B cell (primary cell): ENCODE data around the gene ARHGAP26. TPM values are rescaled to one million over a fixed set of nuclear protein-coding genes. Genes with fewer than 3 reads are reported as not detected.

Experiments
- ATAC-seq: fragments of 200-7000 bp; cut with Tn5 transposase; one replicate; pipeline ENCODE4 v1.10.0; 2021; ENCODE audit warnings: low read depth, mild to moderate bottlenecking, moderate number of reproducible peaks, moderate library complexity
- CTCF ChIA-PET: fragments of 350-600 bp; sonication (Branson Sonifier 250); formaldehyde crosslinking; loops from one replicate; lab custom pipeline; 2021; ENCODE audit warnings: antibody characterized with exemption, inconsistent platforms; lab: Charles Lee
- POLR2A ChIA-PET: fragments of 350-600 bp; sonication (Branson Sonifier 250); formaldehyde crosslinking; loops from one replicate; lab custom pipeline; 2021; ENCODE audit warnings: antibody characterized with exemption; lab: Charles Lee
- DNase-seq: peaks from one replicate; pipeline ENCODE4 v3.0.0; 2013
- H2AFZ ChIP-seq: 2 replicates; pipeline ENCODE4 v1.6.1; 2012; ENCODE audit warnings: mild to moderate bottlenecking, low read depth, low read length; ENCODE audit not compliant: insufficient read depth, poor library complexity, severe bottlenecking
- H3K27ac ChIP-seq, 2 donors: 1 replicate in 1 of 2; 2 replicates in 1 of 2; pipeline ENCODE4 v1.5.1; 2012 to 2013; ENCODE audit warnings: low read length in 2 of 2, mild to moderate bottlenecking in 2 of 2, moderate library complexity in 1 of 2
- H3K27me3 ChIP-seq, 4 experiments: fragments of 200-600 bp in 1 of 4; sonication (generic) in 1 of 4; replicated peaks in 1 of 4; 1 replicate in 2 of 4; 2 replicates in 2 of 4; pipeline versions ENCODE4 v1.6.1 to v1.7.0; 2013 to 2016; ENCODE audit warnings: low read length in 3 of 4, mild to moderate bottlenecking in 2 of 4, mixed read lengths in 1 of 4, moderate library complexity in 1 of 4; ENCODE audit not compliant: insufficient read depth in 4 of 4, control insufficient read depth in 3 of 4; ENCODE audit errors: control extremely low read depth in 1 of 4
- H3K36me3 ChIP-seq, 2 experiments: replicated peaks in 1 of 2; 1 replicate in 1 of 2; 2 replicates in 1 of 2; pipeline versions ENCODE4 v1.6.1 to v1.7.1; 2013; ENCODE audit warnings: low read length in 1 of 2; ENCODE audit not compliant: insufficient read depth in 2 of 2, control insufficient read depth in 1 of 2; ENCODE audit errors: control extremely low read depth in 1 of 2, extremely low read depth in 1 of 2
- H3K4me1 ChIP-seq, 2 donors: fragments of 200-600 bp in 1 of 2; sonication (generic) in 1 of 2; 1 replicate in 1 of 2; 2 replicates in 1 of 2; pipeline versions ENCODE4 v1.5.1 to v1.6.1; 2013 to 2017; ENCODE audit warnings: low read length in 2 of 2; ENCODE audit not compliant: control insufficient read depth in 2 of 2, insufficient read depth in 2 of 2
- H3K4me2 ChIP-seq: replicated peaks from 2 replicates; pipeline ENCODE3; 2012; ENCODE audit warnings: mild to moderate bottlenecking, low read depth, low read length; ENCODE audit not compliant: poor library complexity, severe bottlenecking
- H3K4me3 ChIP-seq, 5 experiments: fragments of 200-600 bp in 1 of 5; sonication (generic) in 1 of 5; 1 replicate in 3 of 5; 2 replicates in 2 of 5; pipeline versions ENCODE4 v1.5.1 to v1.7.0; 2011 to 2016; ENCODE audit warnings: low read length in 4 of 5, mild to moderate bottlenecking in 4 of 5, low read depth in 2 of 5, control low read depth in 1 of 5, moderate library complexity in 1 of 5; ENCODE audit not compliant: insufficient read depth in 1 of 5; ENCODE audit errors: control extremely low read depth in 1 of 5, extremely low read depth in 1 of 5
- H3K79me2 ChIP-seq: fragments of 200-600 bp; sonication (generic); one replicate; pipeline ENCODE4 v1.6.0; 2016; ENCODE audit warnings: low read length; ENCODE audit not compliant: control insufficient read depth, insufficient read depth
- H3K9ac ChIP-seq: fragments of 200-600 bp; sonication (generic); 2 replicates; pipeline ENCODE4 v1.6.1; 2017; ENCODE audit warnings: mild to moderate bottlenecking, low read length, moderate library complexity
- H3K9me3 ChIP-seq, 3 donors: one replicate each; pipeline versions ENCODE4 v1.6.1 to v1.7.1; 2013; ENCODE audit warnings: low read length in 2 of 3; ENCODE audit not compliant: control insufficient read depth in 2 of 3, insufficient read depth in 1 of 3; ENCODE audit errors: control extremely low read depth in 1 of 3
- H4K20me1 ChIP-seq: 2 replicates; pipeline ENCODE4 v1.6.0; 2012; ENCODE audit warnings: mild to moderate bottlenecking, low read length; ENCODE audit not compliant: insufficient read depth, control insufficient read depth, poor library complexity, severe bottlenecking
- H3K27ac Mint-ChIP-seq: one replicate; pipeline ENCODE4 v1.8.0; 2021; ENCODE audit warnings: mixed read lengths
- H3K27me3 Mint-ChIP-seq: one replicate; pipeline ENCODE4 v1.8.0; 2021; ENCODE audit warnings: mixed read lengths
- H3K4me1 Mint-ChIP-seq: one replicate; pipeline ENCODE4 v1.8.0; 2021; ENCODE audit warnings: mixed read lengths
- H3K4me3 Mint-ChIP-seq: one replicate; pipeline ENCODE4 v1.8.0; 2021; ENCODE audit warnings: mixed read lengths
- H3K9me3 Mint-ChIP-seq: one replicate; pipeline ENCODE4 v1.8.0; 2022; ENCODE audit warnings: mixed read lengths; ENCODE audit not compliant: insufficient read depth
- EZH2 ChIP-seq: IDR thresholded peaks from 2 replicates; pipeline ENCODE4 v1.6.1; 2012; ENCODE audit warnings: borderline replicate concordance, low read depth, mild to moderate bottlenecking, moderate library complexity, low read length; ENCODE audit not compliant: insufficient read depth, poor library complexity, severe bottlenecking
- WGBS: methylation state at CpG from one replicate; pipeline ENCODE4 v1.1.5; 2013; ENCODE audit warnings: missing lambda C conversion rate; ENCODE audit not compliant: insufficient coverage; 5-methylcytosine and 5-hydroxymethylcytosine counted together
- intact Hi-C: fragments of 100-400 bp; cut with micrococcal nuclease; formaldehyde crosslinking; loops from one replicate; pipeline ENCODE4 v1.10.0; 2022
- polyA plus RNA-seq: library from polyadenylated mRNA; depleted of rRNA; stranded (reverse); fragments of >200 nt; gene quantifications from 2 replicates; pipeline ENCODE4 v1.2.3, GENCODE V29; 2012
- total RNA-seq, 2 donors: library from RNA; stranded (reverse); fragments of 120-200 nt in 1 of 2; gene quantifications; 1 replicate in 1 of 2; 2 replicates in 1 of 2; pipeline versions ENCODE4 v1.2.3 to v1.2.4, GENCODE V29; 2013 to 2022
- TF ChIP-seq, protein P1 (sequence below): fragments of 200-600 bp; IDR thresholded peaks from one replicate; pipeline ENCODE4 v1.8.0; 2022; ENCODE audit warnings: antibody characterized with exemption, mild to moderate bottlenecking

Gene ARHGAP26
- total and polyA plus RNA-seq, 2 donors (not counting 1 experiment from before 2014, with no cell fraction given): 1.8 to 22.5 TPM

DNA sequence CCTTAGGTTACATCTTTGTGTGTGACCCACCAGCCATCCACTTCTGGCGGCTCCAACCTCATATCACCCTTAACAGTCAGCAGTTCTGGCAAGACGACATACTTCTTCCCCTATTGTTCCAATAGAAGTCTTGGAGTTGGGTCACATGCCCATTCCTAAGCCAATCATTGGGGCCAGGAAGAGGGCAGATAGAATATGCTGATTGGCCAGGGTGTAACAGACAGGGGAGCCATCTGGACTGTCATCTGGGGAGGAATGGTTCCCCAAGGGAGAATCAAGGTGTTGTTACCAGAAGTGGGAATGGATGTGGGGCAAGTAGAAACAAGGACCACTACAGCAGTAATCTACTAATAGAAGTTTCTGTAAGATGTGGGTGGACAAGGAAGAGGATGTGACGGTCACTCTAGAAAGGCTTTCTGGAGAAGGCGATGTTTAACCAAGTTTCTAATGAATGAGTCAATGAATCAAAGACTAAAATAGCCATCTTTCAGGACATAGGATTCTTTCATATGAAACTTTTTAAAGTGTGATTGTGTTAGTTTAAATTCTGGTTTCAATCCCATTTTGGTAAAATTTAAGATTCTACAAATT, 200.4 kb downstream of the ARHGAP26 start:
- no peaks in the 10 kb centered on the region for H3K79me2 ChIP-seq
- H3K27me3 ChIP-seq: no peaks in the 10 kb centered on the region
- Mint-ChIP-seq H3K27me3 (no peaks in the 10 kb centered on the region), H3K9me3 (no peaks in the 10 kb centered on the region), H3K4me1 (peaks cover 15% of the 10 kb centered on the region), H3K27ac (no peak overlapping the region), H3K4me3 (no peak overlapping the region)
- DNase-seq: no peak
- H3K9ac ChIP-seq: no peak overlapping the region
- H4K20me1 ChIP-seq: no peaks in the 10 kb centered on the region
- POLR2A ChIA-PET: no interaction called here
- H3K27ac ChIP-seq: no peak overlapping the region
- no peak overlapping the region for H3K4me2 ChIP-seq
- H3K4me1 ChIP-seq: no peaks in the 10 kb centered on the region
- peaks cover 0 to 3% (median 0%) of the 10 kb centered on the region in 3 donors for H3K9me3 ChIP-seq
- intact Hi-C loops: no loop called here
- H2AFZ ChIP-seq: no peak overlapping the region
- no peak overlapping the region for H3K4me3 ChIP-seq
- ATAC-seq: no peak
- WGBS: no CpG with 5 or more reads among the region's 4 CpGs
- CTCF ChIA-PET: no interaction called here
- no peaks in the 10 kb centered on the region for H3K36me3 ChIP-seq
- TF ChIP-seq, protein P1, sequence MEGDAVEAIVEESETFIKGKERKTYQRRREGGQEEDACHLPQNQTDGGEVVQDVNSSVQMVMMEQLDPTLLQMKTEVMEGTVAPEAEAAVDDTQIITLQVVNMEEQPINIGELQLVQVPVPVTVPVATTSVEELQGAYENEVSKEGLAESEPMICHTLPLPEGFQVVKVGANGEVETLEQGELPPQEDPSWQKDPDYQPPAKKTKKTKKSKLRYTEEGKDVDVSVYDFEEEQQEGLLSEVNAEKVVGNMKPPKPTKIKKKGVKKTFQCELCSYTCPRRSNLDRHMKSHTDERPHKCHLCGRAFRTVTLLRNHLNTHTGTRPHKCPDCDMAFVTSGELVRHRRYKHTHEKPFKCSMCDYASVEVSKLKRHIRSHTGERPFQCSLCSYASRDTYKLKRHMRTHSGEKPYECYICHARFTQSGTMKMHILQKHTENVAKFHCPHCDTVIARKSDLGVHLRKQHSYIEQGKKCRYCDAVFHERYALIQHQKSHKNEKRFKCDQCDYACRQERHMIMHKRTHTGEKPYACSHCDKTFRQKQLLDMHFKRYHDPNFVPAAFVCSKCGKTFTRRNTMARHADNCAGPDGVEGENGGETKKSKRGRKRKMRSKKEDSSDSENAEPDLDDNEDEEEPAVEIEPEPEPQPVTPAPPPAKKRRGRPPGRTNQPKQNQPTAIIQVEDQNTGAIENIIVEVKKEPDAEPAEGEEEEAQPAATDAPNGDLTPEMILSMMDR: no peak
- TF ChIP-seq EZH2: no peak

DNA sequence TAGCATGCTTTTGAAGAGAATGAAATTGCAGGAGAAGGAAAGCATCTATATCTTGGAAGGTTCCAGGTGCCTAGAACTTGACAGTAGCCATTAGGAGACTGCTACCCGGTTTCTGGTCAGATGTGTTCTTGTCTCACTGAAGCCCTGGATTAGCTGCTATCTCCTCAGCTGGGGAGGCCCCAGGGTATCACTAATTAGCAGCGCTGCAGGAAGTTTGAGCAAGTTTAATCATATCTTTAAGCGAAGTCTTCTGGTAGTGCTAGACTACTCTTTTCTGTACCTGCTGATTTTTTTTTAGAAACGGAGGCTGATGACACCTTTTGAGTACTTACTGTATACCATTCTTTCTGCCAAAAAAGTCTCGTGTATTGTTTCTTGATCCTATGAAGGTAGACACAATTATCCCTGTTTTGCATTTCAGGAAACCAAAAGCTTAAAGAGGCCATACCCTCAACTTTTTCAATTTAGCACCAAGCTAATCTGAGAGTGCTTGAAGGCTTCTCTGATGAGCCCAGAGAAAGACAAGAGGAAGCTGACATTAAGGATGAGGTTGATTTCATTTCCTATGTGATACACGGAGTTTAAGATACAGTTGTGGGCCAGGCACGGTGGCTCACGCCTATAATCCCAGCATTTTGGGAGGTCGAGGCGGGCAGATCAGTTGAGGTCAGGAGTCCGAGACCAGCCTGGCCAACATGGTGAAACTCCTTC, 201.3 kb downstream of the ARHGAP26 start:
- WGBS: 58% methylated on average over 6 of the region's 11 CpGs

More for the DNA sequence above, 201.3 kb downstream of the ARHGAP26 start:
- intact Hi-C loops: no loop called here
- ChIA-PET POLR2A (no interaction called here), CTCF (interaction anchor here (1.2 kb wide), 1 partner anchor 31 kb away, joined by 4 read pairs; no protein-coding TSS in a partner anchor)
- H2AFZ ChIP-seq: no peak overlapping the region
- Mint-ChIP-seq H3K9me3 (no peaks in the 10 kb centered on the region), H3K4me3 (no peak overlapping the region), H3K27me3 (no peaks in the 10 kb centered on the region), H3K4me1 (peaks cover 15% of the 10 kb centered on the region), H3K27ac (no peak overlapping the region)
- TF ChIP-seq, protein P1: no peak
- no peak for TF ChIP-seq EZH2
- H3K36me3 ChIP-seq: no peaks in the 10 kb centered on the region
- no peak for DNase-seq
- H3K4me3 ChIP-seq: no peak overlapping the region
- H3K4me2 ChIP-seq: no peak overlapping the region
- no peak for ATAC-seq
- no peaks in the 10 kb centered on the region for H4K20me1 ChIP-seq
- H3K79me2 ChIP-seq: no peaks in the 10 kb centered on the region
- no peaks in the 10 kb centered on the region for H3K4me1 ChIP-seq
- H3K9ac ChIP-seq: no peak overlapping the region
- no peaks in the 10 kb centered on the region for H3K27me3 ChIP-seq
- peaks cover 0 to 3% (median 0%) of the 10 kb centered on the region in 3 donors for H3K9me3 ChIP-seq
- H3K27ac ChIP-seq: no peak overlapping the region
